D721Med (cell line): Measurements from ENCODE around the gene APC2.

ENCODE experiments used
- DNase-seq: peaks from one replicate; pipeline ENCODE4 v3.0.0; 2011; ENCODE audit warnings: low spot score; ENCODE audit not compliant: insufficient read length
- FAIRE-seq: peaks from 2 replicates; lab custom pipeline; 2011; peaks lifted over from hg19 to GRCh38; lab: Jason Lieb, UNC
- CTCF ChIP-seq: IDR thresholded peaks from 2 replicates; pipeline ENCODE4 v1.5.1; 2012; ENCODE audit warnings: mild to moderate bottlenecking, control low read depth; ENCODE audit not compliant: insufficient read depth; ENCODE audit errors: missing control alignments

The APC2 gene

GRCh38 chr19:1507192-1507660, 57.3 kb downstream of the APC2 start:
- TF ChIP-seq CTCF = no peak
- FAIRE-seq = no peak

GRCh38 chr19:1507763-1508506, 58.0 kb downstream of the APC2 start:
- DNase-seq = peak; percentile 100
- peak; percentile 74 for FAIRE-seq
- TF ChIP-seq CTCF = no peak

More at GRCh38 chr19:1507192-1507660, 57.3 kb downstream of the APC2 start:
- no peak for DNase-seq

GRCh38 chr19:1508507-1508856, 58.6 kb downstream of the APC2 start:
- FAIRE-seq = no peak
- TF ChIP-seq CTCF = no peak

GRCh38 chr19:1509602-1510441, 59.9 kb downstream of the APC2 start:
- TF ChIP-seq CTCF = no peak
- DNase-seq (no peak), FAIRE-seq (no peak)

More at GRCh38 chr19:1508507-1508856, 58.6 kb downstream of the APC2 start:
- DNase-seq = no peak

GRCh38 chr19:1510442-1510806, 60.5 kb downstream of the APC2 start:
- TF ChIP-seq CTCF = no peak
- FAIRE-seq = no peak
- DNase-seq = no peak

- DNase-seq (no peak), FAIRE-seq (no peak)
- no peak for TF ChIP-seq CTCF
Observed at GRCh38 chr19:1510807-1511206, 60.9 kb downstream of the APC2 start.
